Chondrocyte (in vitro differentiated cells): ENCODE measurements around the gene CTU1. TPM values are rescaled to one million over a fixed set of nuclear protein-coding genes. Genes with fewer than 3 reads are reported as not detected.

Source experiments
- DNase-seq: peaks from one replicate; pipeline ENCODE4 v3.0.0; 2021; ENCODE audit warnings: mixed read lengths, low spot score
- H3K27ac Mint-ChIP-seq: one replicate; pipeline ENCODE4 v1.8.0; 2021; ENCODE audit warnings: mild to moderate bottlenecking, moderate library complexity, mixed read lengths; ENCODE audit not compliant: unreplicated experiment
- H3K27me3 Mint-ChIP-seq: 2 replicates; pipeline ENCODE4 v1.8.0; 2021; ENCODE audit warnings: low read depth, mixed read lengths
- H3K36me3 Mint-ChIP-seq: 2 replicates; pipeline ENCODE4 v1.8.0; 2021; ENCODE audit warnings: low read depth, mixed read lengths
- H3K4me1 Mint-ChIP-seq: 2 replicates; pipeline ENCODE4 v1.8.0; 2021; ENCODE audit warnings: low read depth, mild to moderate bottlenecking, mixed read lengths
- H3K4me3 Mint-ChIP-seq: one replicate; pipeline ENCODE4 v1.8.0; 2021; ENCODE audit warnings: mild to moderate bottlenecking, moderate library complexity, mixed read lengths; ENCODE audit not compliant: unreplicated experiment
- H3K9me3 Mint-ChIP-seq: 2 replicates; pipeline ENCODE4 v1.8.0; 2021; ENCODE audit warnings: low read depth, mixed read lengths
- total RNA-seq: library from RNA; stranded (reverse); gene quantifications from 3 replicates; pipeline ENCODE4 v1.2.1, GENCODE V29; 2021
- TF ChIP-seq, protein P1 (sequence below): fragments of 200-600 bp; sonication (generic); IDR thresholded peaks from 2 replicates; pipeline ENCODE4 v1.5.0; 2021; ENCODE audit warnings: antibody characterized with exemption, mild to moderate bottlenecking, moderate library complexity

Gene CTU1
- total RNA-seq, 1 donor from 2014 or later, result 6.1 TPM

- no peak overlapping the region for H3K27ac Mint-ChIP-seq
- no peak for DNase-seq
- no peaks in the 10 kb centered on the region for H3K36me3 Mint-ChIP-seq
- peaks cover 19% of the 10 kb centered on the region for H3K27me3 Mint-ChIP-seq
- no peaks in the 10 kb centered on the region for H3K9me3 Mint-ChIP-seq
- TF ChIP-seq, protein P1, sequence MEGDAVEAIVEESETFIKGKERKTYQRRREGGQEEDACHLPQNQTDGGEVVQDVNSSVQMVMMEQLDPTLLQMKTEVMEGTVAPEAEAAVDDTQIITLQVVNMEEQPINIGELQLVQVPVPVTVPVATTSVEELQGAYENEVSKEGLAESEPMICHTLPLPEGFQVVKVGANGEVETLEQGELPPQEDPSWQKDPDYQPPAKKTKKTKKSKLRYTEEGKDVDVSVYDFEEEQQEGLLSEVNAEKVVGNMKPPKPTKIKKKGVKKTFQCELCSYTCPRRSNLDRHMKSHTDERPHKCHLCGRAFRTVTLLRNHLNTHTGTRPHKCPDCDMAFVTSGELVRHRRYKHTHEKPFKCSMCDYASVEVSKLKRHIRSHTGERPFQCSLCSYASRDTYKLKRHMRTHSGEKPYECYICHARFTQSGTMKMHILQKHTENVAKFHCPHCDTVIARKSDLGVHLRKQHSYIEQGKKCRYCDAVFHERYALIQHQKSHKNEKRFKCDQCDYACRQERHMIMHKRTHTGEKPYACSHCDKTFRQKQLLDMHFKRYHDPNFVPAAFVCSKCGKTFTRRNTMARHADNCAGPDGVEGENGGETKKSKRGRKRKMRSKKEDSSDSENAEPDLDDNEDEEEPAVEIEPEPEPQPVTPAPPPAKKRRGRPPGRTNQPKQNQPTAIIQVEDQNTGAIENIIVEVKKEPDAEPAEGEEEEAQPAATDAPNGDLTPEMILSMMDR, result no peak
- H3K4me1 Mint-ChIP-seq, result no peaks in the 10 kb centered on the region
- H3K4me3 Mint-ChIP-seq, result no peak overlapping the region
These were observed 8.6 kb upstream of the CTU1 start for GRCh38 chr19:51116736-51117286.

DNA sequence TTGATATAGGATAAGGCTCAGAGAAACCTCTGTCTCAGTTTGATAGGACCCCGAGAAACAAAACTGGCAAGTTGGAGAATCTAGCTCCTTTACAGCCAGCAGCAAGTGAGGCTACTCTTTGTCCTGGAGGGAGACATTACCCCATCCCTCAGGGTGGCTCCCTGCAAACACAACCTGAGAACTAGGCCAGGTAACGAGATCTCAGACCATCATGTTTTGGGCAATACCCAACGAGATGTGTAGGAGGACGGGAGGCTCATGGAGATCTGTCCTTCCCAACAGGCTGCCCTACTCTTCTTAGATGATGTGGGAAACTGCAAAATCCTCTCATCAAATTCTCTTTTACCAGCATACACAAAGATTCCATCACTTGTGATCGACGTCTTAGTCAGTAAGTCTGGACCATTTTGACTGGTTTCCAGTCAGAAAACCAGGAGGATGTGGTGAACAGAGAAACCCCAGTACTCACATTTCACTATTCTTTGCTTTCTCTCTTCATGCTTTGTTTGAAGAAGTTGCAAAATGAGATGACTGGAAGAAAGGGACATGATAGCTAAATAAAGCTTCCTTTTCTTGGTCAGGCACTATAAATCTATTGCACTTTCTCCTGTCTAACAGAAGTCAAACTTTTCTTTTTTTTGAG lies 6.0 kb upstream of the CTU1 start:
- Mint-ChIP-seq H3K9me3 (no peaks in the 10 kb centered on the region), H3K4me3 (no peak overlapping the region), H3K36me3 (no peaks in the 10 kb centered on the region), H3K27me3 (peaks cover 21% of the 10 kb centered on the region), H3K27ac (no peak overlapping the region), H3K4me1 (no peaks in the 10 kb centered on the region)
- TF ChIP-seq, protein P1, result no peak
- DNase-seq, result no peak

DNA sequence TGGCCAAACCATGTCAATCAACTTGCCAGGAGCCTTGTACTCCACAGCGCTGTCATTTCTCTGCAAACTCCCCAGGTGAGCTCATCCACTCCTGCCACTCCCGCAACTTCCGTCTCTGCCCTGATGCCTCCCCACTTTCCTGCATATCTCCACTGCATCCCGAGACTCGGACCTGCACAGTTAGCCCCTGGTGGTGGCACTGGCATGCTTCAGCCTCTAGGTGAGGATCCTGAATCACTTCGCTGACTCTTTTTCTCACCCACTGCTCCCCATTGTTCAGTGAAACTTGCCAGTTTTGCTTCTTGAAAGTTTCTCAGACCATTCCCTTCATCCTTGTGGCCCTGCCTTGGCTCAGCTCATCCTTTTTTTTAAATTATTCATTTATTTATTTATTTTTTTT lies 3.4 kb upstream of the CTU1 start:
- no peak overlapping the region for H3K4me3 Mint-ChIP-seq
- peak; percentile 61 for DNase-seq
- TF ChIP-seq, protein P1, result peak; percentile 30
- H3K27me3 Mint-ChIP-seq, result peaks cover 15% of the 10 kb centered on the region
- H3K27ac Mint-ChIP-seq, result no peak overlapping the region
- no peaks in the 10 kb centered on the region for H3K9me3 Mint-ChIP-seq
- no peaks in the 10 kb centered on the region for H3K36me3 Mint-ChIP-seq
- H3K4me1 Mint-ChIP-seq, result peaks cover 12% of the 10 kb centered on the region

GRCh38 chr19:51110666-51110971 lies 2.4 kb upstream of the CTU1 start:
- no peaks in the 10 kb centered on the region for H3K36me3 Mint-ChIP-seq
- no peak overlapping the region for H3K27ac Mint-ChIP-seq
- no peaks in the 10 kb centered on the region for H3K9me3 Mint-ChIP-seq
- DNase-seq, result no peak
- no peak overlapping the region for H3K4me3 Mint-ChIP-seq
- TF ChIP-seq, protein P1, result no peak
- H3K27me3 Mint-ChIP-seq, result peaks cover 9% of the 10 kb centered on the region
- peaks cover 12% of the 10 kb centered on the region for H3K4me1 Mint-ChIP-seq

- Mint-ChIP-seq H3K9me3 (no peaks in the 10 kb centered on the region), H3K27ac (peak overlapping the region; percentile 93), H3K36me3 (peaks cover 2% of the 10 kb centered on the region), H3K27me3 (peaks cover 3% of the 10 kb centered on the region), H3K4me3 (peak overlapping the region; percentile 91), H3K4me1 (peaks cover 12% of the 10 kb centered on the region)
- DNase-seq, result no peak
- TF ChIP-seq, protein P1, result no peak
These were observed 567 bp upstream of the CTU1 start for GRCh38 chr19:51108805-51109146.
